Hepatocyte (in vitro differentiated cells): Measurements from ENCODE around the gene KANSL2. TPM values are rescaled to one million over a fixed set of nuclear protein-coding genes. Genes with fewer than 3 reads are reported as not detected.

Experiments
- DNase-seq: peaks from one replicate; pipeline ENCODE4 v3.0.0-alpha.2; 2016; ENCODE audit warnings: low spot score
- H2AFZ ChIP-seq: fragments of 200-600 bp; sonication (generic); 2 replicates; pipeline ENCODE4 v1.6.0; 2016; ENCODE audit warnings: antibody characterized with exemption, mild to moderate bottlenecking
- H3K27ac ChIP-seq: fragments of 200-600 bp; sonication (generic); 2 replicates; pipeline ENCODE4 v1.5.1; 2016; ENCODE audit warnings: mild to moderate bottlenecking
- H3K27me3 ChIP-seq: fragments of 200-600 bp; sonication (generic); 2 replicates; pipeline ENCODE4 v1.6.1; 2016
- H3K36me3 ChIP-seq: fragments of 200-600 bp; sonication (generic); replicated peaks from 2 replicates; pipeline ENCODE4 v1.5.1; 2016; ENCODE audit warnings: low read depth; ENCODE audit not compliant: insufficient read depth
- H3K4me1 ChIP-seq: fragments of 200-600 bp; sonication (generic); 2 replicates; pipeline ENCODE4 v1.5.1; 2016; ENCODE audit warnings: mild to moderate bottlenecking, moderate library complexity; ENCODE audit not compliant: insufficient read depth
- H3K4me2 ChIP-seq: fragments of 200-600 bp; sonication (generic); 2 replicates; pipeline ENCODE4 v1.6.0; 2016
- H3K4me3 ChIP-seq: fragments of 200-600 bp; sonication (generic); 2 replicates; pipeline ENCODE4 v1.5.1; 2016; ENCODE audit warnings: mild to moderate bottlenecking
- H3K79me2 ChIP-seq: fragments of 200-600 bp; sonication (generic); 2 replicates; pipeline ENCODE4 v1.6.0; 2017; ENCODE audit warnings: mild to moderate bottlenecking
- H3K9me2 ChIP-seq: fragments of 200-600 bp; sonication (generic); replicated peaks from 2 replicates; pipeline ENCODE4 v1.6.0; 2017; ENCODE audit warnings: mild to moderate bottlenecking; ENCODE audit not compliant: insufficient read depth
- H3K9me3 ChIP-seq: fragments of 200-600 bp; sonication (generic); 2 replicates; pipeline ENCODE4 v1.5.1; 2016; ENCODE audit warnings: low read depth, mild to moderate bottlenecking
- H4K20me1 ChIP-seq: fragments of 200-600 bp; sonication (generic); 2 replicates; pipeline ENCODE4 v1.6.0; 2016; ENCODE audit warnings: mild to moderate bottlenecking; ENCODE audit not compliant: insufficient read depth, poor library complexity, severe bottlenecking
- EZH2 ChIP-seq: fragments of 200-600 bp; sonication (generic); IDR thresholded peaks from 2 replicates; pipeline ENCODE4 v1.6.1; 2016; ENCODE audit warnings: antibody characterized with exemption, mild to moderate bottlenecking, borderline replicate concordance
- EZH2phosphoT487 ChIP-seq: fragments of 200-600 bp; sonication (generic); IDR thresholded peaks from one replicate; pipeline ENCODE4 v1.6.1; 2018; ENCODE audit warnings: antibody characterized with exemption, mild to moderate bottlenecking, low read depth, moderate library complexity; ENCODE audit not compliant: unreplicated experiment, severe bottlenecking
- WGBS: methylation state at CpG from one replicate; pipeline ENCODE4 v1.1.6; 2016; ENCODE audit warnings: low lambda C conversion rate; ENCODE audit errors: missing lambda C conversion rate; 5-methylcytosine and 5-hydroxymethylcytosine counted together
- polyA plus RNA-seq: library from polyadenylated mRNA; unstranded; fragments of >200 nt; fragmentation: Nextera tagmentation; extraction: Ambion mirVana; gene quantifications from 2 replicates; pipeline ENCODE4 v1.2.1, GENCODE V29; 2016
- total RNA-seq: library from RNA; depleted of rRNA; stranded (reverse); fragments of >200 nt; gene quantifications from 2 replicates; pipeline ENCODE4 v1.2.3, GENCODE V29; 2014
- TF ChIP-seq, protein P1 (sequence below): fragments of 200-600 bp; sonication (generic); IDR thresholded peaks from 2 replicates; pipeline ENCODE4 v1.5.1; 2016; ENCODE audit warnings: antibody characterized with exemption, mild to moderate bottlenecking; ENCODE audit not compliant: poor library complexity

KANSL2 gene
- total and polyA plus RNA-seq, 2 experiments from 2014 or later = 22.6 to 33.3 TPM

DNA sequence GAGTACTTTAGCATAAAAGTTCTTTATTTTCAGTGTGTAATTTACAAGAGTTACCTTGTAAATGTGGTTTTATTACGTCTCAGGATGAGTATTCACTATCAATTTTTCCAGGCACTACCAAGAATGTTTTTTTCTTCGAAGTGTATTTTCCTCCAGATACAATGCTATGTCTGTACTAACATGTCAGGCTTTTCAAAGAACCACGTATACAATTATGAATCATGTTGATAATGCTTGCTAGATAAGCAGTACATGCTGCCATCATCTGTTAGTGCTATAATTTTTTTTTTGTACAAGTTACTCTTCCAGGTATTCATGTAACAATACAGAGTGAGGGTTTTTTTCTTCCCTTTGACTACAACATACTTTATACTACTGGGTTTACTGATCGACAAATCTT, 5.6 kb upstream of the KANSL2 start:
- no peaks in the 10 kb centered on the region for H3K4me1 ChIP-seq

DNA sequence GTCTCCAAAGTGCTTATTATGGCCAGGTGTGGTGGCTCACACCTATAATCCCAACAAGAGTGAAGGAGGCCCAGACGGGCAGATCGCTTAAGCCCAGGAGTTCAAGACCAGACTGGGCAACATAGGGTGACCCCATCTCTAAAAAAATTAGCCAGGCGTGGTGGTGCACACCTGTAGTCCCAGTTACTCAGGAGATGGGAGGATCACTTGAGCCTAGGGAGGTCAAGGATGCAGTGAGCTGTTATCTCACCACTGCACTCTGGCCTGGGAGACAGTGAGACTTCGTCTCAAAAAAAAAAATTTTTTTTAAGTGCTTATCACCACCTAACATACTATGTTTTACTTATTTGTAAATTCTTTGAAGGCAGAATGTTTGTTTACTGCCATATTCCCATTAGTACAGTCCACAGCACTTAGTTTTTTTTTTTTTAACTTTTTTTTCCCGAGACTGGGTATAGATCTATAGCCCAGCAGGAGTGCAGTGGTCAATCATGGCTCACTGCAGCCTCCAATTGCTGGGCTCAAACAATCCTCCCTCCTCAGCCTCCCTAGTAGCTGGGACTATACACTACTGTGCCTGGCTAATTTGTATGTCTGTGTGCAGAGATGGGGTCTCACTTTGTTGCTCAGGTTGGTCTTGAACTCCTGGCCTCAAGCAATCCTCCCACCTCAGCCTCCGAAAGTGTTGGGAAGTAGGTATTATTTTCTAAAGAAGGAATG, 4.7 kb upstream of the KANSL2 start:
- Histone ChIP-seq H3K27me3 (no peaks in the 10 kb centered on the region), H3K4me1 (no peaks in the 10 kb centered on the region), H3K27ac (no peak overlapping the region), H3K9me3 (no peaks in the 10 kb centered on the region), H3K4me3 (no peak overlapping the region), H3K9me2 (no peaks in the 10 kb centered on the region), H3K36me3 (no peaks in the 10 kb centered on the region), H3K4me2 (no peak overlapping the region), H3K79me2 (peaks cover 10% of the 10 kb centered on the region), H2AFZ (no peak overlapping the region), H4K20me1 (peaks cover 13% of the 10 kb centered on the region)
- no peak for DNase-seq
- WGBS = 92% methylated on average over 6 of the region's 6 CpGs
- no peak for TF ChIP-seq EZH2phosphoT487
- no peak for TF ChIP-seq EZH2
- TF ChIP-seq, protein P1, sequence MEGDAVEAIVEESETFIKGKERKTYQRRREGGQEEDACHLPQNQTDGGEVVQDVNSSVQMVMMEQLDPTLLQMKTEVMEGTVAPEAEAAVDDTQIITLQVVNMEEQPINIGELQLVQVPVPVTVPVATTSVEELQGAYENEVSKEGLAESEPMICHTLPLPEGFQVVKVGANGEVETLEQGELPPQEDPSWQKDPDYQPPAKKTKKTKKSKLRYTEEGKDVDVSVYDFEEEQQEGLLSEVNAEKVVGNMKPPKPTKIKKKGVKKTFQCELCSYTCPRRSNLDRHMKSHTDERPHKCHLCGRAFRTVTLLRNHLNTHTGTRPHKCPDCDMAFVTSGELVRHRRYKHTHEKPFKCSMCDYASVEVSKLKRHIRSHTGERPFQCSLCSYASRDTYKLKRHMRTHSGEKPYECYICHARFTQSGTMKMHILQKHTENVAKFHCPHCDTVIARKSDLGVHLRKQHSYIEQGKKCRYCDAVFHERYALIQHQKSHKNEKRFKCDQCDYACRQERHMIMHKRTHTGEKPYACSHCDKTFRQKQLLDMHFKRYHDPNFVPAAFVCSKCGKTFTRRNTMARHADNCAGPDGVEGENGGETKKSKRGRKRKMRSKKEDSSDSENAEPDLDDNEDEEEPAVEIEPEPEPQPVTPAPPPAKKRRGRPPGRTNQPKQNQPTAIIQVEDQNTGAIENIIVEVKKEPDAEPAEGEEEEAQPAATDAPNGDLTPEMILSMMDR = no peak

More for the DNA sequence above, 5.6 kb upstream of the KANSL2 start:
- no peak overlapping the region for H3K4me3 ChIP-seq
- H4K20me1 ChIP-seq = peaks cover 13% of the 10 kb centered on the region
- TF ChIP-seq, protein P1 = no peak
- no peak for TF ChIP-seq EZH2
- no peak for TF ChIP-seq EZH2phosphoT487
- no peak overlapping the region for H3K27ac ChIP-seq
- WGBS = 91% methylated on average over 4 of the region's 4 CpGs
- no peak overlapping the region for H3K4me2 ChIP-seq
- peaks cover 18% of the 10 kb centered on the region for H3K79me2 ChIP-seq
- no peaks in the 10 kb centered on the region for H3K9me3 ChIP-seq
- H3K36me3 ChIP-seq = no peaks in the 10 kb centered on the region
- H2AFZ ChIP-seq = no peak overlapping the region
- no peaks in the 10 kb centered on the region for H3K9me2 ChIP-seq
- no peaks in the 10 kb centered on the region for H3K27me3 ChIP-seq
- DNase-seq = no peak

DNA sequence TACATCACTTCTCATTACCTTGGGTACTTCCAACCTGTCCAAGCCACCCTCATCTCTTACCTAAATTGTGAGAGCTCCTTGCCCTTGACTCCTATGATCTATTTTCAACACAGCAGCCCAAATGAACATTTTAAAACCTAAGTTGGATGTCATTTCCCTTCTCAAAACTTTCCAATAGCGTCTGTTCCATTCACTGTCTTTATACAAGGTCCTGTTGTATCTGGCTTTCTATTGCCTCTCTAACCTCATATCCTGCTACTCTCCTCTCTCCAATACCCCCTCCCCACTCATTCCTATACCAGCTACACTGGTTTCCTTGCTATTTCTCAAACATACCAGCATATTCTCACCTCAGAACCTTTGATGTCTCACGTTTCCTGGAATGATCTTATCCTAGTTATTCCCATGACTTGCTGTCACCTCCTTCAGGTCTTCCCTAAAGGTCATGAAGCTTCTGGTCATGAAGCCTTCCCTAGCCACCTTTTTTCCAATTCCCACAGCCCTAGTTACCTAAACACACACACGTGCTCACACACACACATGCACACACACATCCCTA, 4.1 kb upstream of the KANSL2 start:
- H3K79me2 ChIP-seq = peaks cover 13% of the 10 kb centered on the region
- H3K4me2 ChIP-seq = no peak overlapping the region
- WGBS = 55% methylated on average over 3 of the region's 3 CpGs
- no peaks in the 10 kb centered on the region for H3K27me3 ChIP-seq
- H3K9me3 ChIP-seq = no peaks in the 10 kb centered on the region
- no peaks in the 10 kb centered on the region for H3K36me3 ChIP-seq
- H3K4me1 ChIP-seq = no peaks in the 10 kb centered on the region
- DNase-seq = no peak
- TF ChIP-seq EZH2 (no peak), EZH2phosphoT487 (no peak)
- TF ChIP-seq, protein P1 = no peak
- no peak overlapping the region for H3K27ac ChIP-seq
- no peak overlapping the region for H2AFZ ChIP-seq
- peaks cover 11% of the 10 kb centered on the region for H4K20me1 ChIP-seq
- H3K9me2 ChIP-seq = no peaks in the 10 kb centered on the region
- H3K4me3 ChIP-seq = no peak overlapping the region
